ENCODE results near the gene PDGFRA.

Gene PDGFRA

GRCh38 chr4:54265366-54265765, 36.3 kb downstream of the PDGFRA start:
- no peak for DNase-seq

- peak; percentile 74 for DNase-seq
Measured at GRCh38 chr4:54268151-54268550, 39.1 kb downstream of the PDGFRA start.

GRCh38 chr4:54271464-54271863, 42.4 kb downstream of the PDGFRA start:
- DNase-seq, result no peak

DNA sequence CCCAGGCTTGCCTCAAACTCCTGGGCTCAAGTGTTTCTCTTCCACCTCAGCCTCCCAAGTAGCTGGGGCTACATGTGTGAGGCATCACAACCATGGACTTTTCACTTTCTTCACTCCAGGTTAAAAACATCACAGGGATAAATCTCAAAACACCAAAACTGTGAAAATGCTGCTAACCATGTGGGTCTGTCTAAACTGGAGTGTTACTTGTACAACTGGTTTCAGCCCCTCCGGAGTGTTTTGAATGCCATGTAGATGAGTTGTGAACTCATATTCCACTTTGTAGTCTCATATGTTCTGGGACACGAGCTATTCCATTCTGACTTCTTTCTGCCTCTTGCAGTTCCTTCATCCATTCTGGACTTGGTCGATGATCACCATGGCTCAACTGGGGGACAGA, 43.0 kb downstream of the PDGFRA start:
- DNase-seq, result no peak

- no peak for DNase-seq
Measured at GRCh38 chr4:54274264-54274663, 45.2 kb downstream of the PDGFRA start.

DNA sequence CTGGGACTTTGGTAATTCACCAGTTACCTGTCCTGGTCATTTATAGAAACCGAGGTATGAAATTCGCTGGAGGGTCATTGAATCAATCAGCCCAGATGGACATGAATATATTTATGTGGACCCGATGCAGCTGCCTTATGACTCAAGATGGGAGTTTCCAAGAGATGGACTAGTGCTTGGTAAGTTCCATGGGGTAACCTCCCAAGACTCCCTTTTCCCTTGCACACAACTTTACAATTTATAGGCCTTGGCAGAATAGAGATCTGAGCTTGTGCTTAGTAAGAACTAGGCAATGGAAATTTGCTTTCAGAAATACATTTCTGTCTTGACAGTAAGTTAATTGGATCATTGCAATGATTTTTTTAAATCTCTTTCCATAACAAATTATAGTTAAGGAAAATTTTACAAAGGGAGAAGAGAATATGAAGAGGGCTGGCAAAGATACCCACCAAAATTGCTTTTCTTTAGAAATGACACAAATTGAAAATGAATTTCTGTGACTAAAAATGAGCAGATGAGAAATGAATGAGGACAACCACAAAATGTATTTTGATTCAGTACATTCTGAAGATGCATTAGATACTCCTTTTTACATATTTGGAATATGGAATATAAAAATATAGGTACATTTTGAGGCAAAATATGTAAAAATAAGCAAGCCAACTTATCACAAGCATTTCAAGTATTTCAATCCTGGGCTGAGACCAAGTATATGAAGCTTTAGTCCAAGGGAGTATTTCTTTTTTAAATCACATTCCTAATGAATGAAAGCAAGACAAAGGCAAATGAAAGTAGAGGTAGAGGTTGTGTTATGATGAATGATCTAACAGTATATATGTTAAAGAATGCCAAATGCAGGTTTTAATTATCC, 45.9 kb downstream of the PDGFRA start:
- no peak for DNase-seq

GRCh38 chr4:54276641-54277430, 47.7 kb downstream of the PDGFRA start:
- no peak for DNase-seq

DNA sequence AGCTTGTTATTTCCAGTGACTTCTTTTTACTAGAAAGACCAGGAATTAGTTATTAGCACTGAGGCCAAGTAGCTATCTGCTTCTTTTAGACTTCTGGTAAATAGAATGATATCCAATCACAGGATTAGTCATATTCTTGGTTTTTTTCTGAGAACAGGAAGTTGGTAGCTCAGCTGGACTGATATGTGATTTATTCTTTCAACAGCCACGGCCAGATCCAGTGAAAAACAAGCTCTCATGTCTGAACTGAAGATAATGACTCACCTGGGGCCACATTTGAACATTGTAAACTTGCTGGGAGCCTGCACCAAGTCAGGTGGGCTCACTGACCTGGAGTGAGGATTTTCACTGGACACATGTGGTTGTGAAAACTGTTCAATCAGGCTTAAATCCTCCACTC, 48.6 kb downstream of the PDGFRA start:
- peak; percentile 84 for DNase-seq

DNA sequence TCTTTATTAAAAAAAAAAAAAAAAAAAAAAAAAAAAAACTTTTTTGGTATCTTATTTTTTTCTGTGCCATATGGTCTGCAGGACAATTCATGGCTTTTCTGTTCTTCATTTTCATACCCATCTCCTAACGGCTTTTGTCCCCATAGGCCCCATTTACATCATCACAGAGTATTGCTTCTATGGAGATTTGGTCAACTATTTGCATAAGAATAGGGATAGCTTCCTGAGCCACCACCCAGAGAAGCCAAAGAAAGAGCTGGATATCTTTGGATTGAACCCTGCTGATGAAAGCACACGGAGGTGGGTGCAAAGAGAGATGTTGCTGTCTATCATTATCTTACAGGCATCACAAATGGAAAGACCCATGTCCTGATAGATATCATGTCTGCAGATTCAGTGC, 49.1 kb downstream of the PDGFRA start:
- no peak for DNase-seq

DNA sequence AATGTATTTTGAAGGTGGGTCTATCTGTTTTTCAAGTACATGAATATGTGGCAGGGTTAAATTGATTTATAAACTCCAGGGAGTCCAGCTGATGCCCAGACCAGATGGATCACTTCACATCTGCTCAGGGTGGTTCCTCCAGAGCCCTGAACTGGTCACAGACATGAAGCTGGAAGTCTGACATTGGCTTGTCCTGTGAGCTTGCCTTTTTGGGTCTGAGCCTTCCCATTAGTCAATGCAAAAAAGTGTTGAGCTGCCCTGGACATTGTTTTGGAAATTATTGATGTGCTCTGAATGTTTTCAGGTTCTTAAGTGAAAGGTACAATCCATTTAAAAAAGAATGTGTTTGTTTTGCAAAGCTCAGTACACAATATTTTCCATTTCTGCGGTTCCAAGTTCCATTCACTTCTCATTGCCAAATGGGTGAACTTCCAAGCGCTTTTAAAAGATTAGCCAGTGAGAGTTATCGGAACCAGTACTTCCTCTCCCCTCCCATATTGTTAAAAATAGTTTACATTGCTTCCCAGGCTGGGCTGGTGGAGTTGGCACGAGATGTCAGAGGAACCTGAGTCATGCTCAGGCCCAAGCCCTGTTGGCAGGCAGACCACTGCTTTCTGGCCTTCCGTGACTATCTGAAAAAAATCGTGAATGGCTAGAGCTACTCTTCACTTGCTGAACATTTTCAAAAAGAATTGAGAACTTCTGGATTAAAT, 52.1 kb downstream of the PDGFRA start:
- DNase-seq, result peak; percentile 77

- no peak for DNase-seq
Measured at GRCh38 chr4:54282837-54283236, 53.7 kb downstream of the PDGFRA start.

- DNase-seq, result no peak
Measured at GRCh38 chr4:54289316-54289715, 60.2 kb downstream of the PDGFRA start.

DNA sequence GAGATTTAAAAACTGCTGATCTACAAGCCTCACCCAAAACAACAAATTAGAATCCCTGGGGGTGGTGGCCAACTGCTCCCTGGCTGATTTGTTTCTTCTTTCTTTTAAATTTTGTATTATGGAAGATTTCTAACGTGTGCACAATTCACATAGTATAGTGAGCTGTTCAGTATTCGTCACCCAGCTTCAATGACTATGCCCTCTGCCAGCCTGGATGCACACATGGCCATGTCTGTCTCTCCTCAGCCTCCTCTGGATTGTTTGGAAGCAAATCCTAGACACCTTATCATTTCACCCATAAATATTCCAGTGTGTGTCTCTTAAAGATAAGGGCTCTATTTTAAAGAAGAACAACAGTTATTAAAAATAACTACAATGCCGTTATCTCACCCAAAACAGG, 61.9 kb downstream of the PDGFRA start:
- DNase-seq, result no peak

DNA sequence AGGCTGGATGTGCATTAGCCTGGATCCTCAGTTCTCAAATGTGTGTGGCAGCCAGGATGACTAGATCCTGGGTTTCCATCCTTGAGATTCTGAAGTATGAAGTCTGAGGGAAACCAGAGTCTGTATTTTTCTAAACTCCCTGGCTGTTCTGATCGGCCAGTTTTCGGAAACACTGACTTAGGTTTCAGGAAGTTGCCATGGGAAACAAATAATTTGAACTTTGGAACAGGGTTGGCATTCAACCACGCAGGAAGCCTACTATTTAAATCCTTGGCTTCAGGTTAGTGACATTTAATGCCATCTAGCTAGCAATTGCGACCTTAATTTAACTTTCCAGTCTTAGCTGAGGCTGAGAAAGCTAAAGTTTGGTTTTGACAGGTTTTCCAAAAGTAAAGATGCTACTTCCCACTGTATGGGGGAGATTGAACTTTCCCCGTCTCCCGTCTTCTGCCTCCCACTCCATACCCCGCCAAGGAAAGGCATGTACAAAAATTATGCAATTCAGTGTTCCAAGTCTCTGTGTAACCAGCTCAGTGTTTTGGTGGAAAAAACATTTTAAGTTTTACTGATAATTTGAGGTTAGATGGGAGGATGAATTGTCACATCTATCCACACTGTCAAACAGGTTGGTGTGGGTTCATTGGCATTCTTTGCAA, 67.6 kb downstream of the PDGFRA start:
- no peak for DNase-seq

DNA sequence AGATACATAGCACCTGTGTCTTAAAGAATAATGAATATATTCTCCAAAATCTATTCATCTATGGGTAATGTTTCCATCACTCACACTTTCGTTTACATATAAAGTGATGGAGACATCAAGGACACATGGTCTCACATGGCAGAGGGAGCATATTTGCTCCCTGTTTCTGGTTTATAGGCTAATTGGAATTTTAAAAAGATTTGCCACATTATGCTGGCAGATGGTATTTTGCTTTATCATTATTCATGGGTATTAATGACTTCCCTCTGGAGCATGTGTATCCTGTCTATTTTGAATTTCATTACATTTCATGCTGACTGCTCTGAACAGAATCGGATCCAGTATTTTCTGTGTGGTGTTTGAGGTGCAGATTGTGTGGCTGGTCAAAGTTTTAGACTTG, 79.0 kb downstream of the PDGFRA start:
- DNase-seq, result no peak

DNA sequence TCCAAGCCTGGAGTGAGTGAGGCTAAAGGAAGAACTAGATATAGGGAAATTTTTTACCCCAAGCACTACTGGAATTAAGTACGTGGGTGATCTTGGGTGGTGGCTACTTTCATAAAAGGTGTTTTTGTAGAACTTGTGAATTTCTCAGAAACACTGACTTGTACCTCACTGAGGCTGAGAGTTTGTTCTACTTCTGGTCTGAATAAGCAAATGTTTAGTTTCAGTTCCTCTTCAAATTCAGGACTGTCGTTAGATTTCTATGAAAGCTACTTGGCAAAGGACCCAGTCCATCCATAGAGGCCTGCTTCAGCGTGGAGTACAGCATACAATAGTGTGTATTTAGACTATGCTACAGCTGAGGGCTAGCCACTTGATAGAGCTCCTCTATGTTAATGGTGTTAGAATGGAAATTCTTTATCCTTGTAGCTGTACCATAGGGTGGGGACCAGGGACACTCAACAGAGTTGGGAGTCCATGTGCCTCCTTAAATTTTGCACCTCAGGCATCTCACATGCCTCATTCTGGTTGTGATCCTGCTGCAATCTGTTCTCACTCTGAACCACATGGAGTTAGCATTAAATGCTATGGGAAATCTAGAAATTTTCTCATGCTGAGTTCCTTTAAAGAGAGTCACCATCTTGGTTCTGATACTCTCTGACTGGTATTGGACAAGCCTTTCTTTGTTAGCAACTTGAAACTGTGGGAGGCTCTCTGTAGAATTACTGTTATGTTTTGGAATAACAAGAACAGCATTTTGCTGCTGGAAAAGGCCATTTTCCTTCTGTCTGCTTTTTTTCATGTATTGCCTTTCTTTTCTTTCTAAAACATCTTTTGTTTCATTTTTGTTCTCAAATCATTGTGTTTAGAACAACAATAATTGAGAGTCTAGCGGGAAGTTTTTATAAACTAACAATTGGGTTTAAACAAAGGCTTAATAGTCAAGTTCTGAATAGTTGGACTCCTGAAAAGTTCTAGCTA, 86.8 kb downstream of the PDGFRA start:
- DNase-seq, result no peak

GRCh38 chr4:54317690-54318089, 88.6 kb downstream of the PDGFRA start:
- DNase-seq, result no peak

DNA sequence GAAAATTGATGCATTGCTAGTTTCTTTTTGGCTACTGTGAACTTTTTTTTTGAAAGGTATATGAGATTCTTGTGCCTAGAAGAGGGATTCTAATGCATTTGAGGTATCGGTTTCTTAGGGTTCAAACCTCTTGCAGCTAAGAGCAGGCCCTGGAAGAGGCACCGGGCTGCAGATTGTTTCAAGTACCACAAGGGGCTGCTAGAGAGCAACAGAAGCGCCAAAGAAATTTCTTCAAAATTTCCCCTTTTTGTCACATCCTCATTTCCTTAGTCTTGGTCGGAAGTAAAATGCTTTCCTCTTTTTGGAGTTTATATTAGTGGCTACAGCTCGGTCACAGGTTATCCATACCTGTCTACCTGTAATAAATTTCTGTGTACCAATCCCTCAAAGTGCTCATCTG, 89.8 kb downstream of the PDGFRA start:
- peak; percentile 41 for DNase-seq

DNA sequence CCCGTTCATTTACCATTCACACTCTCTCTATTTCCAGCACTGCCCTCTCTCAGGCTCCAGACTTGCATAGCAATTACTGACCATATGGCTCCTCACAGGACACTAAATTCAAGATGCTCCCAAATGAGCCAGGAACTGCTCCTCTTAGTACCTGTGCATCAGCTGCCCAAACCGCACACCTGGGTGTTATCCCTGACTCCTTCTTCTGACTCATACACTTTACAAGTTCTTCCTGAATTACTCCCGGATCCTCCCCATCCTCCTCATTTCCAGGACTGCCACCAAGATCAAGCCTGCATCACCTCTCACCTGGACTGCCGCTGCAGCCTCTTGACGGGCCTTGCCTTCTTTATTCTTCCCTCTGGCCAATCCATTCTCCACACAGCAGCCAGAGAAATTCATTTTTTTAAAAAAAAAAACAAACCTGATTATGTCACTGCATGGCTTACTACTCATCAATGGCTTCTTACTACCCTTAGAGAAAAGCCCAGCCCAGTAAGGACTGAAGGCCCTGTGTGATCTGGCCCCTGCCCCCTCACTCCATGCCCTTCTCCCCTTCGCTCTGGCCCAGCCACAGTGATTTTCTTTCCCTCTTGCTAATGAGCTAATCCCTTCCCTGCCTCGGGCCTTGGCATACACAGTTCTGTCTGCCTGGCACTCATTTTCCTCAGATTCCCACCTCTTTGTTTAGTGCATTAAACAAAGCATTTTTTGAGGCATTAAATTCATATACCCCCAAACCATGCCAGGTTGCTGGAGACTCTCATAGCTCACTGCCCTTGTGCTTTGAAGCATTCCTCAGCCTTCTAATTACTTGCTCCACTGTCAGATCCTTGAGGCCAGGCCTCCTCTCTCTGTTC, 92.0 kb downstream of the PDGFRA start:
- DNase-seq, result no peak

- DNase-seq, result peak; percentile 61
Measured at GRCh38 chr4:54322818-54323417, 93.8 kb downstream of the PDGFRA start.

Measured in fibroblast of skin of right biceps (primary cell).